HG03025 (cell line): ENCODE results near the gene OTOA.
"Not testable (repeated sequence)": the region's sequence is repeated elsewhere in the genome, so short reads cannot be mapped to it uniquely, and the experiment has no call there.

Experiments
- ATAC-seq: cut with Tn5 transposase; IDR thresholded peaks from one replicate; pipeline ENCODE4 v1.9.1; 2021; ENCODE audit warnings: mild to moderate bottlenecking, moderate library complexity; ENCODE audit not compliant: unreplicated experiment, low FRiP score

Gene OTOA

GRCh38 chr16:21714369-21714618 lies 50.5 kb downstream of the OTOA start:
- not testable (repeated sequence) for ATAC-seq

DNA sequence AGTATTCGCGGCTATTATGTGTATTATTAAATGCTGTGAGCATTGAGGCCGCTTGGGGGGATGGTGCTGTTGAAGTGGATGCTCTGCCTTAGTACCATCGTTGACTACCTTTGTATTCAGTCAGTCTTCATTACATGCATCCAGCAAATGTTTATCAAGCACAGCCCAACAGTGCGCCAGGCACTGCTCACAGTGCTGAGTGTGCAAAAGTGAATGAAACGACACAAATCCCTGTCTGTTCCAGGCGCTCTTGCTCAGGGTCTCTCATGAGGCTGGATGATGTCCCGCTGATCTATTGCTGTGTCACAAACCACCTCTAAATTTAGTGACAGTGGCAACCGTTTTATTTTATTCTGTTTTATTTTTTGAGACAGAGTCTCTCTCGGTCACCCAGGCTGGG lies 53.8 kb downstream of the OTOA start:
- no peak for ATAC-seq

DNA sequence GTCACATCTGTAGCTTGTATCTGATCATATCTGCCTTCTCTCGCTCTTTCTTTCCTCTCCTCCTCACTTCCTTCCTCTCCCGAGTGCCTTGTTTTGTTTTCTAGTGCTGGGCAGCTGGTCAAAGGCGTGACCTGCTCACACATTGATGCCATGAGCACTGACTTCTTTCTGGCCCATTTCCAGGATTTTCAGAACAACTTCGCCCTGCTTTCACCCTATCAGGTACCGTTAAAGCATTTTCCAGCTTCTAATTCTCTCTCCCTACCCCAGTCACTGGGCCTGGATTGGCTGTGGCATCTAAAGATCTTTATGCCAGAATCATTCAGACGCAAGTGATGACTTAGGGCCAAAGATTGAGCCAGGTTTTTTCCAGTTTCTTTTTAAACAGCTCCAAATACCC lies 55.5 kb downstream of the OTOA start:
- no peak for ATAC-seq

- ATAC-seq, result no peak
Measured at GRCh38 chr16:21720533-21720932, 56.8 kb downstream of the OTOA start.

DNA sequence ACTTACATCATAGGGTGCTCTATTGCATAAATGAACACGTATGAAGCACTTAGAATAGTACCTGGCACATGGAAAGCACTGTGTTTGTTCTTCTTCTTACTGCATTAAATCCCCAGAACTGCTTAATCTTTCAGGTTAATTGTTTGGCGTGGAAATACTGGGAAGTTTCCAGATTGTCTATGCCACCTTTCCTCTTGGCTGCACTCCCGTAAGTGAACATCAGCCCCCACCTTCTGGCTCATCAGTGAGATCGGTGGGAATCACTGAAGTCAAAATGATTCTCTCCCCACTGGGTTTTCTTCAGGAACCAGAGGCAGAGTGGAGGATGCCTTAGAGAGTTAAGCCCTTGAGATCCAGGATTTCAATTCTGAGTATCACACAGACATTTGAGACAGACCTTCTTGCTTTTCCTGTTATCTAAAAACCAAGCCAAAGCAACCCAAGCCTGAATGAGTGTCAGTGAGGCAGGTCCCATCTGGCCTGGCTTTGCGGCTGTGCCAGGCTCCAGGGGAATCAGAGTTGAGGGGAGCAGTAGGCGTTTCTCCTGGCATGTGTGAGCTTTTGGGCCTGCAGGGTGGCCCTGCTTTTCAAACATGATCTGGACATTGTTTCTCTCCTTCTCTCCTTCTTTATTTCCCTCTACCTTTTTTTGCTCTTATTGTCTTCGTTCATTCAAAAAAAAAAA lies 59.1 kb downstream of the OTOA start:
- ATAC-seq, result no peak

DNA sequence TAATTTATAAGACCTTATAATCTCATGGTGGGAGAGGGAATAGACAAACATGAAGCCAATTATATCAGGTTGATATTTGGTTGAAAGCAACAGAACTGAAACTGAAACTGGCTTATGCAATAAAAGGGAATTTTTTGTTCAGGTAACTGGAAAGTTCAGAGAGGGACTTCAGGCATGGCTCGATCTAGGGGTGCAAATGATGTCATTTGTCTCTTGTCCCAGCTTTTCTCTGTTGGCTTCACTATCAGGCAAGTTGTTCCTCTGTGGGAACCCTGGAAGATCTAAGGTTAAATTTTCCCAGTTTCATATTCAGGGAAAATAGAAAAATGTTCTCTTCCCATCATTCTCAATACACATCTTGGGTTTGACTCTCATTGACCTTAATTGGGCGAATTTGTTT lies 59.8 kb downstream of the OTOA start:
- ATAC-seq, result no peak

GRCh38 chr16:21727344-21727743 lies 63.6 kb downstream of the OTOA start:
- ATAC-seq, result no peak

GRCh38 chr16:21731233-21731632 lies 67.5 kb downstream of the OTOA start:
- not testable (repeated sequence) for ATAC-seq

DNA sequence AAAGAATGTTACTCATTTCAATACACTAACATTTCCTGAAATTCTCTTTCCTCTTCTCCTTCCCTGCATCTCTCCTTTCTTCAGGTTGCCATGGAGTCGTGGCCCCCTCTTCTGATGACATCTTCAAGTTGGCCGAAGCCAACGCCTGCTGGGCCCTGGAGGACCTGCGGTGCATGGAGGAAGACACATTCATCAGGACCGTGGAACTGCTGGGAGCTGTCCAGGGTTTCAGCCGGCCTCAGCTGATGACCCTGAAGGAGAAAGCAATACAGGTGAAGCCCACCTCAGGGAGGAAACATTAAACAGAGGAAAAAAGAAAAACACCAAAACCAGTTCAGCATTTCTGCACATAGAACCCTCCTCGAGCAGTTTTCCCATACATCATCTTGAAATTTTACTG lies 76.9 kb downstream of the OTOA start:
- ATAC-seq, result not testable (repeated sequence)

DNA sequence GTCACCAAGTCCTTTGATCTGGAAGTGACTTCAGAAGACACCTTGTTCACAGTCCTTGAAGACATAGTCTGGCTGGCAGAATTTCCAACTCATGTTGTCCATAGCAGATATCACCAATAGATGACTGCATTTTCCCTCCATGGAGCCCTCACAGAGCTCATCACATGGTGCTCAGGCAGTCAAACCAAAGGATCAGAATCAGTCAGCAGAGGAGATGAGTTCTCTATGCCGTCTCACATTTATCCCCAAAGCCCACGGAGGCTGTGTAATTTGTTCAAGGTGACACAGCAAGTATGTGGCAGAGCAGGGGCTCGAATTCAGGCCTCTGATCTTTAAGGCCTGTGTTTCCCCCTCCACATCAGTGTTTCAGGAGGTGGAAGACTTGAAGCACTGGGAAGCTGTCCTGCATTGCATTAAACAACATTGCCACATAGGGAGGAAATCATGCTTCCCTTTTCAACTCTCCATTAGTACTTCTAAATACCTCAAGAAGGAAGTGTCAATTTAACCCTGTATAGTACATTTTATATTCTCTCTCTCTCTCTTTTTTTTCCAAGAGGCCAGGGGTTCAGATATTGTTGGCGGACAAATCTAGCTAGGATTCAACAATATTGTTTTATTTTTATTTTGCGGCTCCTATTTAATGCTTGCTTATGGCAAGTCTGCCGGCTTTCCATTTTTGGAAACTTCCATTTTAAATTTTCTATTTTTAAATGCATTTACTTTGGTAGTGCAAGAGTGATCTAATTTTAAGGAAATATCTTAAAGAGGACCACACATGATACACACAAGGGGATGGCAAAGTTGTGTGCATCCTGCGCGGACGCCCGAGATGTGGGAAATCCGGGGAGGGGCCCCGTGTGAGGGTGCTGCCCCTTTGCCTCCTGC lies 92.7 kb downstream of the OTOA start:
- ATAC-seq, result not testable (repeated sequence)

DNA sequence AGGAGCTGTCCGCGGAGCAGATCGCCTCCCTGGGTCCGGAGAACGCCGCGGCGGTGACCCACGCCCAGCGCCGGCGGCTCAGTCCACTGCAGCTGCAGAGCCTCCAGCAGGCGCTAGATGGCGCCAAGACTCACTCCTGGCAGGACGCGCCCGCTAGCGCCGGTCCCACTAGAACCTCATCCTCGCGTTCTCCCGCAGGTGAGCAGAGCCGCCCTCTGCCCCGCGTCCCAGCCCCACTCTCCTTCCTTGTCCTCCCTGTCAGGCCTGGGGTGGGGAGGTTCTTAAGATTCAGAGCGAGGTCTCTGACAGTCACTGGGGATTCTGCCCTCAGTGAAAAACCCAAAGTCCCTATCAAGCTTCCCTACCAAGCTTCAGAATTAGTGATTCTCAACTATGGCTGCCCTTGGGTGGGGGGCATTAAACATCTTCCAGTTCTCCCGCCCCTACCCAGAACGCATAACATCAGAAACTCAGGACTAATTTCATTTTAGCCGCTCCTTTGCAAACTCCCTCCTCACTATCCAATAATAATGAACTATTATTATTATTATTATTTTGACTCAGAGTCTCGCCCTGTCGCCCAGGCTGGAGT lies 93.4 kb downstream of the OTOA start:
- peak; percentile 68 for ATAC-seq

DNA sequence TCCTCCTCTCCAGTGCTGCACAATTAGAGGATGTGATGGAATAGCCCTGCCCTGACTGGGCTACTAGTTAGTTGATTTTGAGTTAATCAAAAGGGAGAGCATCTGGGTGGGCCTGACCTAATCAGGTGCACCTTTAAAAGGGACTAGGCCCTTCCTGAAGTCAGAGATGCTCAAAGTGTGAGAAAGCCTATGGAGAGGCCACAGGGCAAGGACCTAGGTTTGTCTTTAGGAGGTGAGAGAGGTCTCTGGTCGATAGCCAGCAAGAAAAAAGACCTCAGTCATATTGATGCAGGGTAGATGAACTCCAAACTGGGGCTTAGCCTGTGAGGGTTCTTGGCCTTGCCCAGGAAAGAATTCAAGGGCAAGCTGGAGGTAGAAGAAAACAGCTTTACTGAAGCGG lies 104.5 kb downstream of the OTOA start:
- not testable (repeated sequence) for ATAC-seq

DNA sequence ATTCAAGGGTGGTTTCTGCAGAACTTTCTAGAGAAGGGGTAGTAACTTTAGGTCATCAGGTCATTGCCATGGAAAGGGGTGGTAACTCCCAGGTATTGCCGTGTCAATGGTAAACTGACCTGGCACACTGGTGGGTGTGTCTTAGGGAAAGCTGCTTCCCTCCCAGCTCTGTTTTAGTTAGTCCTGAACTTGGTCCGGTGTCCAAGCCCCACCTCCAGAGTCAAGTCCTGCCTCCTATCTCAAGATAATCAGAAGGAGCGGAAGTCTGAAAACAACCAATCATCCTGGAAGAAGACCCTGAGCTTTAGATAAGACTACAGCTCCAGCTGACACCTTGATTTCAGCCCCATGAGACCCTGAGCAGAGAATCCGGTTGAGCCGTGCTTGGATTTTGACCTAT lies 105.0 kb downstream of the OTOA start:
- not testable (repeated sequence) for ATAC-seq

- ATAC-seq, result not testable (repeated sequence)
Measured at GRCh38 chr16:21769284-21769683, 105.5 kb downstream of the OTOA start.

GRCh38 chr16:21770584-21770983 lies 106.8 kb downstream of the OTOA start:
- not testable (repeated sequence) for ATAC-seq

- not testable (repeated sequence) for ATAC-seq
Measured at GRCh38 chr16:21772547-21773206, 108.9 kb downstream of the OTOA start.

GRCh38 chr16:21773207-21773553 lies 109.4 kb downstream of the OTOA start:
- ATAC-seq, result not testable (repeated sequence)

- ATAC-seq, result not testable (repeated sequence)
Measured at GRCh38 chr16:21780525-21780924, 116.8 kb downstream of the OTOA start.

- ATAC-seq, result not testable (repeated sequence)
Measured at GRCh38 chr16:21790506-21790905, 126.7 kb downstream of the OTOA start.

GRCh38 chr16:21793310-21793709 lies 129.5 kb downstream of the OTOA start:
- not testable (repeated sequence) for ATAC-seq

DNA sequence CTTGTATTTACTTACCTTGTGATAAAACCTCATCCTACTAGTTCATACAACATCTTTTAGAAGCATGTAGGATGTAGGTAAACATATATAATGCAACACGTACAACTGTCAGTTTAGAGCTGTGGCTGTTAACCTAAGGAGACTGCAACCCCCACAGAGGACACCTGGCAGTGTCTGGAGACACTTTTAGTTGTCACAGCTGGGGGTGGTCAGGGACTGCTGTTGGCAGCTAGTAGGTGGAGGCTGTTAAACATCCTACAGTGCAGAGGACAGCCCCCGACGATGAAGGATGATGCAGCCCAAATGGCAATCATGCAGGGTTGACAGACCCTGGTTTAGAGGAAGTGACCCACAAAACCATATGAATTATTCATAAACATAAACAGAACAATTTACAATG lies 134.8 kb downstream of the OTOA start:
- not testable (repeated sequence) for ATAC-seq
